SIG-M5 treated with dmso at 0.1 percent for 504 hours (cell line): Measurements from ENCODE around the gene LYRM4.

Experiments used
- DNase-seq: peaks from one replicate; lab custom pipeline; 2025; ENCODE audit not compliant: unreplicated experiment; lab: John Stamatoyannopoulos, UW

Gene LYRM4

DNA sequence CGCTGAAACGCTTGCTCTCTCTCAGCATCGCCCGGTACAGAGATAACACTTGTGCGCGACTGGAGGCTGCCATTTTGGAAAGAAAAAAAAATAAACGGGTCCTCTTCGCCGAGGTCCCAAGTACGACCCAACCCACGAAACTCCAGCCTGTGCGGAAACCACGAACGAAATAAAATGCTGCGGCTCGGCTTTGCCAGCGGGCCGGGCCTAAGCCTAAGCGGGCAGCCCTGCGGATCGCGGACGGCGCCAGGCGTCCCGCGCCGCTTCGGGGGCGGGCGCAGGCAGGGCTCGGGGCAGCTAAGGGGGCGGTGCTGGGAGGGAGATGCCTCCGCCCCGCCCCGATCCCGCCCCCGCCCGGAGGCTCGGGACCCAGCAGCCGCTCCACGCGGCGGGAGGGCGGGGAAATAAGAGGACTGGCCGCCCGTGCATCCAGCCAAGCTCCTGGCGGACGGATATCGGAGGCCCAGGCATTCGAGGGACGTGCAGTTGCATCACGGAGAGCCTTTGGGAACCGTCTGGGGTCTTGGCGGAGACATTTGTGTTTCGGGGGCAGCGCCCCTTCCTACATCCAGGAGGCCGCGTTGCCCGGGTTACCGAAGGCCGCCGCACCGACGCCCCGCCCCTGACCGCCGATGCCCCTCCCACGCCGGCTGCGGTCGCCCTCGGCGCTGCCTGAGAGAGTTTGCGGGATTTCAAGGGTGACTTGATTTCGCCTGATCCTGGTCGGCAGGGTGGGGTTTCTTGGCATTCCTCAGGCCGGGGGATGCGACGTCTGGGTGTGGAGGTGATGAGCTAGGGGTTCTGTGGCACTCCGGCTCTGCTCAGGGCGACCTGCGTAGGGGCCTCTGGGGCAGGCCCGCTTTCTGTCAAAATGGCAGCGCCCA, at the start of gene LYRM4, which contains the start of gene FARS2:
Gene LYRM4, minus strand, starts transcription at position 290 of the 884 bp plus-strand sequence. Its CDS starts 217 bp downstream, at position 73.
Gene FARS2, plus strand, starts transcription at position 853 of the 884 bp plus-strand sequence.
- DNase-seq = peak; percentile 75

DNA sequence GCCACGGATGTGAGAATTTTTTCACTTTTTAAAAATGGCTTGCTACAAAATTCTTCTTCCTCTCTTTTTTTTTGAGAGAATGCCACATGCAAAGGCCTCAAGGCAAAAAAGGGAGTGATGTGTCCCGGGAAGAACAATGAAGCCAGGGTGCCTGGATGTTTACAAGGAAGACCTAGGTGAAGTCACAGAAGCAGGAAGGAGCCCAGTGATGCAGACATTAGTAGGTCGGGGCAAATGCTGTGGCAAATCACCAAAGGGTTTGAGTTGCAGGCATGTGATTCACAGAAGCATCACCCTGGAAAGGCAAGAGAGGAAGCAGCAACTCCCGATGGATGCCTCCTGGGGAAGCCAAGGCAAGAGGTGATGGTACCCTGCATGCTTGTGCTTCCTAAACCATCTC, 47.3 kb upstream of the LYRM4 start:
- no peak for DNase-seq

DNA sequence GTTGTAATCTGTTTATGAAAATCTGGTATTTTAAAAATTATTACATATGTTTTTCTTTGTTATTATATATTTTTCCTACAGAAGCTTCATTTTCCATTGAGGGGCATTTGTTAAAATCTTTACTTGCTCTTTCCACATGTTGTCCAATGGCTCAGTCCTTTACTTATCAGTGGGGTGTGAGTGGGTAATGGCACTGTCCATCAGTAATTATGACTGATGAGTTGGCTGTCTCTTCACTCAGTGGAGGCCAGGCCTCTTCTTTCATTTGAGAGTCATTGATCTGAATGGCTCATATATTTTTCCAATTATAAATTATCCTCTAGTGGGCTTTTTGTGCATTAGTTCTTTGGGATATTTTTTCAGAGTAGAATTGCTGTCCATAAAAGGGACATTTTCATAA, 46.3 kb upstream of the LYRM4 start:
- DNase-seq = no peak

GRCh38 chr6:5305968-5306626, 45.3 kb upstream of the LYRM4 start:
- no peak for DNase-seq

DNA sequence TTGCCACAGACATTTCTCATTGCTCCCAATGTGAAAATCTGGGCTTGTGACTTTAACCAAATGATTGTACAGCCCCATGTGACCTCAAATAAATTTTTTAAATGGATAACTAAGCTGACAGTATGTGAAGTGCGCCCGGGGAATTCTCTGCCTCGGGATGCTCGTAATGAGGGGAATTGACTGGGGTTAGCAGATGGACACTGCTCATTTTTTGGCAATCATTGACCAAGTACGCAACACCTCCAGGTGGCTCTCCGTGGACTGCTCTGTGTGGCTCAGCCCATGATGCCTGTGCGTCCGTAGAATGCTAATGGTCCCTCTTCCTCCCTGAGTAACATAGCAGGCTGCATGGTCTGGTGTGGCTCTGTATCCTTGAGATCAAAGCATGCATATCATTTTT, 42.9 kb upstream of the LYRM4 start:
- DNase-seq = no peak

- DNase-seq = peak; percentile 5
Measured at GRCh38 chr6:5302995-5303622, 42.4 kb upstream of the LYRM4 start.

DNA sequence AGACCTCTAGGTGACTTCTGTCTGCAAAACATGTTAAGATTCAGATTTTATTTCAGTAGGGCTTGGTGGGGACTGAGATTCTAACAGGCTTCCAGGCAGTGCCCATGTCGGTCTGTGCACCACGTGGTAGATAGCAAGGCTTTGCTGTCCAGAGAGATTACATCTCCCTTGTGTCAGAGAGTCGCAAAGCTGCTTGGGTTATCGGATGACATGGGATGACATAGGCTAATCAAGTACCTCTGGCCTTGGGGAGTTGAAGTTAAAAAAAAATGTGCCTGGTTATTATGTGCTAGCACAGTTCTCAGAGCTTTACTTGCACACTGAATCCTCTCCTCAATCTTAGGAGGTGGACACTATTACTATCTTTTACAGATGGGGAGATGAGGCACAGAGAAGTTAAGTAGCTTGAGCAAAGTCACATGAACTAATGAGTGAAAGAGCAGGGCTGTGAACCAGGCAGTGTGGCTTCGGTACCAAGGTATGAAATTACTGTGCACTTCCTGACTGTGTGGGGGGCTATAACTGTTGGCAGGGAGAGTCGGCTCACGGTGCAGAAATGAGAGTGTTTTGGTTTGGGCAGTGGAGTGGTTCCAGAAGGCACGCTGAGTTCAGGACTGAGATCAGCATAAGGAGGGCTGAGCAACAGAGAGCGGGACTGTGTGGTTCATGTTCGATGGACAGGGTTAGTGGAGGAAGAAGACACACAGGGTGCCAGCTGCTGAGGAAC, 41.6 kb upstream of the LYRM4 start:
- DNase-seq = no peak

DNA sequence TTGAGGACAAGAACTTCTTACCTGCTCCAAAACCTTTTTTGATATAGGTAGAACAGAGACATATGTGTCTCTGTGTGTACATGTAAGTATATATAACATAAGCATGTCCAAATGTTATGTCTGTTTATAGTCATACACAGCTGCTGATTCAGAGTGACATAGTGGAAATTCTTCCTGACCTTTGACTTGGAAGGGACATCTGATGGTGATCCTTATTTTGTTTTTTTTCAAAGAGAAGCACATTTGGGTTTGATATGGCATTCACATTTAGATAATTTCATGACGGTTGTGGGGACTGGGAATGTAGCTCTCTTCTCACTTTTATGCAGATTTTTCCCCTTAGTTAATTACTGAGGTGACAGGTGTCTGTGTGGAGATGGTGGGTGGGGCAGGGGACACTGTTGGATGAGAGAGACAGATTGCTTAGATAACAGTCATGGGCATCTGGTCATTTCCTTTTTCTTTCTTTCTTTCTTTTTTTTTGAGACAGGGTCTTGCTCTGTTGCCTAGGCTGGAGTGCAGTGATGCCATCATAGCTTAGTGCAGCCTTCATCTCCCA, 39.5 kb upstream of the LYRM4 start:
- DNase-seq = no peak

DNA sequence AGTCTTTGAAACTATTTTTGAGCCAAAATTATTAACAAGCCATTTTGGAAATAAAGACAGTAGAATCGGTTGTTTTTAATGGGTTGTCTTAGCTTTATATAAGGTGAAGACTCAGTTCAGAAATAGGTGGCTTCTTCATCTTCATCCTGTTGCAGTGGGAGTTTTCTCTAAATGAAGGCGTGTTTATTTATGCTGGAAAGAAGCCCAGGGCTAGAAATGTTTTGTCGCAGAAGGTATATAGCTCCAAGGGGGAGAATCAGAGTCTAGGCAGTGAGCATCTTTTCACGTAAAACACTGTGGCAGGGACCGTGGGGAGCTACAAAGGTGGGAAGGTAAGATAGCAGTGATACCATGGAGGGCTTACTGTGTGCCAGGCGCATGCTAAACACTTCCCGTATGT, 34.9 kb upstream of the LYRM4 start:
- DNase-seq = no peak

DNA sequence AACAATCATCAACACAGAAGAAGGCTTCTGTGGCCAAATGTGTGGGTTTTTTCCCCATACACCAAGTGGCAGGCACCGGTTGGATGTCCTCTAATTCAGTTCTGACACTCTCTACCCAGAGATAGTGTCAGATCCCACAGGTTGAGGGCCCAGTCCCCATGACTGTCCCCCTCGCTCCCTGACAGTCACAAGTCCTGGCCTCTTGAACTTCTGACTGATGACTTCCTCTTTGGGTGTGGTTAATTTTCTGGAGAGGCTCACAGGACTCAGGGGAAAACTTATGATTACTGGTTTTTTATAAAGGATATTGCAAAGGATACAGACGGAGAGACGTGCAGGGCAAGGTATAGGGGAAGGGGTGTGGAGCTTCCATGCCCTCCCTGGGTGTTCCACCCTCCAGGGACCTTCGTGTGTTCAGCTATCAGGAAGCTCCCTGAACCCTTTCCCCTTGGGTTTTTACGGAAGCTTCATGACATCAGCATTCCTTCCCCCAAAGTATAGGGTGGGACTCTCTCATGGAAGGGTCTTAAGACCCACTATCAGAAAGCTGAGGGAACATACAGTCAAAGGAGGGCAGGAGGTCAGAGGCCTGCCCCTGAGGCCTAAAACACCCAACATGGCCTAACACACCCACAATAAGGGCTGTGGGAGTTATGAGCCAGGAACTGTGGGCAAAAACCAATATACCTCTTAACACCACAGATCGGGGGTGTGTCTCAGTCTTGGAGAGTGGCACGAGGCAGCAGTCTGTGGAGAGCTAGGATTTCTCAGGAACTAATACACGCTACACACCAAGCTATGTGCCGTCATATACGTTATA, 33.9 kb upstream of the LYRM4 start:
- DNase-seq = peak; percentile 14

DNA sequence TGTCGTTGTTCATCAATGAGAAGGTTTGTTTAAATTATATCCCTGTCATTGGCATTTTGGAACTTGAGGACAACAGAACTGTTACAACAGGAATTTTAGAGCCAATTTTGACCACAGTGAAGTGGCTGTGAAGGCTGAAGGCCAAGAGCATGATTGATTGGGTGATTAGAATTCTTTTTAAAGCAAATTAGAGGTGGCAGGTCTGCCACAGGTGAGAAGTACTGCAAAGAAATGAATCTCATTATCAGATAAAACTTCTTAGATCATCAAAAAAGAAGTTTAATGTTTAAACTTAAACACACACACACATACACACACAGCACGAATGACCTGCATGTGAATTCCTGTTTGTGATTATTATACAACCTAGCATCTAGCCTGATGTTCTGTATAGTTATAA, 32.9 kb upstream of the LYRM4 start:
- no peak for DNase-seq

GRCh38 chr6:5292154-5292553, 31.4 kb upstream of the LYRM4 start:
- DNase-seq = no peak

DNA sequence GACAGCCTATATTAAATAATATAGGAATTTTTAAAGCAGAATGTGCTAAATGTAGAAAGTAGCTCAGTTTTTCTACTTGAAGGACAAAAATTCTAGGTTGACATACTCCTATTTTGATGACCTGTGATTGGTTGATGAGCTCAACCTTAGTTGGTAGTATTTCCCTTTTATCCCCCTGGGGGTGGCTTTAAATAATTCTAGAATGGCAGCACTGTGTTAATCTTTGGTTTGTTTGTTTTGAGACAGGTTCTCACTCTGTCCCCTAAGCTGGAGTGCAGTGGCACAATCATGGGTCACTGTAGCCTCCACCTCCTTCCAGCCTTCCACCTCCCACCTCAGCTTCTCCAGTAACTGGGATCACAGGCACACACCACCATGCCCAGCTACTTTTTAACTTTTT, 29.8 kb upstream of the LYRM4 start:
- DNase-seq = no peak

- no peak for DNase-seq
Measured at GRCh38 chr6:5290097-5290496, 29.3 kb upstream of the LYRM4 start.

DNA sequence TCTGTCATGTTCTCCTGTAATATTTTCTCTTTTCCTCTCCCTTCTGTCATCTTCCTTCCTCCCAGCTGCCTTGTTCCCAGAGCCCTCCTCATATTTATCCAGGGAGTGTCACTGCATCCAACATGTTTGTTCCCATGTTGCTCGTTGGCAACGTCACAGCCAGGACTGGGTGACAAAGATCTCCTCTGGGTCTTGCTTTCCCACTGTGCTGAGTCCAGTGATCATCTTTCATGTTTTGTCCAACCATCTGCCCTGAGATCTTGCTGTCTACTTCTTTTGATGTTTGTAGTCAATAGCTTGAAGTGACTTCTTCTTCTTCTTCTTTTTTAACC, 27.2 kb upstream of the LYRM4 start:
- DNase-seq = no peak

DNA sequence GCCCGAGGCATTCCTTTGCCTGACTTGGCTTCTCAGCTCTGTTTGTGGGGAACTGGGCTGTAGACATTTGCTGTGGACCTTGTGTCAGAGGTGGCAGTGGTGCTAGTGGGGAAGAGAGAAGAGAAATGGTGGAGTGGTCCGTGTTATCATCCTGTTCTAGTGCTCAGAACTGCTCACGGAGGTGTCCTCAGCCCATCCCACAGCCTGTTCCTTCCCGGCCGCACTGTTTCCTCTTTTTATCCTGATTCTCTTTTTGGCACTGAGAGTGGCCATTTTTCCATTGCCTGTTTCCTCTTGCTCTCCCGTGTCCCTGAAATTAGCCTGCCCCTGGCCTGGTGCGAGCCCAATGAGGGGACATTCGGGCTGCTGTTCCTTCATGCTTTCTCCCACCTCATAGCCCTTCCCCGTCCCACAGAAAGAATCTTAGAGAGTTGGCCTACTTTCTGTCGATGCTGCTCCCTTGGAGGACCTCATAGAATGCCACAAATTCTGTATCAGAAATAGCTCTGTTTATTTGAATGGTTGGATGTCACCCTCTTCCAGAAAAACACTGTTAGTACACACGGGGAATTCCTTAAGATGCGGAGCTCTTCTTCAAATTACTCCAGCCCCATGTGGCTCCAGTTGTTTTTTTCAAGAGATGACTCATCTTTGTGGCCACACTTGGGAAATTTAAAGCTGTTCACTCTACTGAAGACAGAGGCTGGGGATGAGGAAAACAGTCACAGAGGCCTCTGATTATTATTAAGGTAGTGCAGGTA, 26.6 kb upstream of the LYRM4 start:
- no peak for DNase-seq

DNA sequence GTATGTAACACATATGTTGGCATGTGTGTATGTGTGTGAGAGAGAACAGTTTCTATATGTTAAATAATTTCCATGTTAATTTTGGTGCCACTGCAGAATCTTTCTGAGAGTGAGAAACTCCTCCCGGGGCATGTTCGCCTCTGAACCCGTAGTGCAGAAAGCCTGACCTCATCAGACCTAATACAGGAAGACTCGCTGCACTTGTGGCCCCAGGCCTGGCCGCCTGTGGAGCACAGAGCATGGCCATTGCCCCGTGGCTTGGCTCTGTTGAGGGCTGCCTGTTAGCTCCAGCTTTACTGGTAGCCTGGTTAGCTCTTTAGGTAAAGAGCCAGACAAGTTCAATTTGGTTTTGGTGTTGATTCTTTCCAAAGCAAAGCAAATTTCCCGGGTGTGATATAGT, 26.0 kb upstream of the LYRM4 start:
- DNase-seq = no peak

DNA sequence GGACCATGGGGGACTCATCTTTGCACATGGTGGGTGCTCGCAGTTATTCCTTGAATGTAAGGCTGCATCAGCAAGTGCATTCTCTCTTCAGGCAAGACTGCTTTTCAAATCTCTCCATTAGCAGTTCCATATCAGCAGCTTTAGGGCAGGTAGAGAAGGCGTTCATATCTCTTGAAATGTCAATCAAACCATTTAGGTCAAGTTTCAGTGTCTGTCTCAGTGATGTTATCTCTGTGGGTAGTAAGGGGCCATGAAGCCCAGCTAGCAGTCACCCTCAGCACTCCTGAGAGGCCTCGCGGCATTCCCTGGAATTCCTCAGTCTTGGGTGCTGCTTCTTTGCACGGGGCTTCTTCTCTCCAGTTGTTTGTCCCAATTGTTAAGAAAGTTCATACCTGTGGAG, 24.8 kb upstream of the LYRM4 start:
- DNase-seq = no peak

DNA sequence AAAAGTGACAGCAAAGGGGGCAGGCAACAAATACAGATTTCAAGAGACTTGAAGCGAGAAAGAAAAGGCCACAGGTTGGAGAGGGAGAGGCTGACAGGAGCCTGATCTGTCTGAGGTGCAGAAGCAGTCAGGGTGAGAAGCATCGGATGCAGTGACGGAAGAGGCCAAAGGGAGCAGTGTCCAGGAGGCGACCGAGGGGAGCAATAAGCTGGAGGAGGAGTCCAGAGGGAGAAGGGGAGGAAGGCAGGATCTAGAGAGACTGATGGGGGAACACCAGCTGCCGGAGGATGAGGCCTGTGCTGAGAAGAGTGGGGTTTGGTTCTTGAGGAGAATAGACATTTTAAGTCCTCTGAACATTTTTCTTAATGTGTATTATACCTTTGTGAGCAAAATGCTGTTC, 24.3 kb upstream of the LYRM4 start:
- DNase-seq = no peak
